22Rv1 (cell line): ENCODE results near the gene POM121.
A peak's percentile ranks its signal among the peaks of the same experiment; 100 is the strongest.
"Not testable (repeated sequence)": the region's sequence is repeated elsewhere in the genome, so short reads cannot be mapped to it uniquely, and the experiment has no call there.

Source experiments
- H3K27ac ChIP-seq: fragments of 450-650 bp; 2 replicates; pipeline ENCODE4 v1.5.1; 2017
- CTCF ChIP-seq: fragments of 450-650 bp; IDR thresholded peaks from 2 replicates; pipeline ENCODE4 v1.5.1; 2017; ENCODE audit warnings: mild to moderate bottlenecking
- ZFX ChIP-seq: fragments of 450-650 bp; IDR thresholded peaks from 2 replicates; pipeline ENCODE4 v1.6.1; 2017; ENCODE audit warnings: antibody characterized with exemption, borderline replicate concordance

POM121 gene

GRCh38 chr7:72924386-72924732, 536 bp upstream of the POM121 start:
- peak overlapping the region; percentile 87 for H3K27ac ChIP-seq
- TF ChIP-seq ZFX (no peak), CTCF (no peak)

- peak overlapping the region; percentile 87 for H3K27ac ChIP-seq
- TF ChIP-seq CTCF (no peak), ZFX (no peak)
Measured at GRCh38 chr7:72925546-72926120, 738 bp downstream of the POM121 start.

GRCh38 chr7:72927791-72928190, 2.9 kb downstream of the POM121 start:
- H3K27ac ChIP-seq, result not testable (repeated sequence)

- not testable (repeated sequence) for H3K27ac ChIP-seq
Measured at GRCh38 chr7:72928216-72928615, 3.3 kb downstream of the POM121 start.

- H3K27ac ChIP-seq, result not testable (repeated sequence)
Measured at GRCh38 chr7:72942022-72942705, 17.3 kb downstream of the POM121 start.

GRCh38 chr7:72942956-72943355, 18.1 kb downstream of the POM121 start:
- not testable (repeated sequence) for H3K27ac ChIP-seq

- not testable (repeated sequence) for H3K27ac ChIP-seq
Measured at GRCh38 chr7:72944937-72945336, 20.0 kb downstream of the POM121 start.

- H3K27ac ChIP-seq, result 0 out of 2 replicates have a peak overlapping the region, but pooled peaks have one; percentile 7
Measured at GRCh38 chr7:72945597-72945996, 20.7 kb downstream of the POM121 start.

GRCh38 chr7:72946130-72946745, 21.3 kb downstream of the POM121 start:
- peak; percentile 80 for TF ChIP-seq CTCF

GRCh38 chr7:72948714-72949113, 23.8 kb downstream of the POM121 start:
- H3K27ac ChIP-seq, result not testable (repeated sequence)

More at GRCh38 chr7:72946130-72946745, 21.3 kb downstream of the POM121 start:
- H3K27ac ChIP-seq, result 0 out of 2 replicates have a peak overlapping the region, but pooled peaks have one; percentile 7

GRCh38 chr7:72949276-72949675, 24.4 kb downstream of the POM121 start:
- H3K27ac ChIP-seq, result not testable (repeated sequence)

GRCh38 chr7:72949686-72950085, 24.8 kb downstream of the POM121 start:
- H3K27ac ChIP-seq, result not testable (repeated sequence)

GRCh38 chr7:72950432-72950831, 25.5 kb downstream of the POM121 start:
- not testable (repeated sequence) for H3K27ac ChIP-seq

- H3K27ac ChIP-seq, result not testable (repeated sequence)
Measured at GRCh38 chr7:72953901-72954562, 29.1 kb downstream of the POM121 start.

GRCh38 chr7:72954563-72955198, 29.8 kb downstream of the POM121 start:
- H3K27ac ChIP-seq, result not testable (repeated sequence)

- H3K27ac ChIP-seq, result not testable (repeated sequence)
Measured at GRCh38 chr7:72960029-72960428, 35.1 kb downstream of the POM121 start.
